Smooth muscle cell of the umbilical artery (primary cell): ENCODE data around the gene HSPG2. TPM values are rescaled to one million over a fixed set of nuclear protein-coding genes. Genes with fewer than 3 reads are reported as not detected.

Source experiments
- total RNA-seq: library from RNA; depleted of rRNA; stranded (reverse); fragments of >200 nt; gene quantifications from 2 replicates; pipeline ENCODE4 v1.2.3, GENCODE V29; 2014

HSPG2 gene
- 578 and 953 TPM in 2 replicates for total RNA-seq

GRCh38 chr1:21937034-21937371 is at the start of gene HSPG2:
HSPG2 (minus strand) TSS chr1:21937310; CDS start chr1:21937217, 93 bp downstream.

GRCh38 chr1:21976703-21977239 is 39.7 kb upstream of the HSPG2 start, which contains the start of gene CELA3B:
CELA3B (plus strand) TSS chr1:21977022; CDS start chr1:21977040, 18 bp downstream.

GRCh38 chr1:21811875-21812305 is 125.2 kb downstream of the HSPG2 start, which contains the start of gene LDLRAD2:
LDLRAD2 (plus strand) TSS chr1:21812265; CDS start chr1:21812452, 187 bp downstream.

GRCh38 chr1:21782868-21783678 is 154.0 kb downstream of the HSPG2 start, which contains the start of gene USP48:
USP48 (minus strand) TSS chr1:21783149; CDS start chr1:21782957, 192 bp downstream.

Other genes starting within 250 kb of the HSPG2 start
- gene USP48, start 154.2 kb downstream of the HSPG2 start, total RNA-seq = 46.6 and 89.2 TPM in 2 replicates
- under 0.01 and 0.05 TPM in 2 replicates for gene LDLRAD2, start 125.0 kb downstream of the HSPG2 start, total RNA-seq
- not detected in 2 replicates for gene CELA3B, start 39.7 kb upstream of the HSPG2 start, total RNA-seq
- gene CELA3A, start 64.3 kb upstream of the HSPG2 start, total RNA-seq = not detected in 2 replicates
- 291 and 369 TPM in 2 replicates for gene CDC42, start 115.4 kb upstream of the HSPG2 start, total RNA-seq
- gene WNT4, start 205.8 kb upstream of the HSPG2 start, total RNA-seq = 0.05 and 0.59 TPM in 2 replicates